ENCODE data around the gene PXYLP1.

DNA sequence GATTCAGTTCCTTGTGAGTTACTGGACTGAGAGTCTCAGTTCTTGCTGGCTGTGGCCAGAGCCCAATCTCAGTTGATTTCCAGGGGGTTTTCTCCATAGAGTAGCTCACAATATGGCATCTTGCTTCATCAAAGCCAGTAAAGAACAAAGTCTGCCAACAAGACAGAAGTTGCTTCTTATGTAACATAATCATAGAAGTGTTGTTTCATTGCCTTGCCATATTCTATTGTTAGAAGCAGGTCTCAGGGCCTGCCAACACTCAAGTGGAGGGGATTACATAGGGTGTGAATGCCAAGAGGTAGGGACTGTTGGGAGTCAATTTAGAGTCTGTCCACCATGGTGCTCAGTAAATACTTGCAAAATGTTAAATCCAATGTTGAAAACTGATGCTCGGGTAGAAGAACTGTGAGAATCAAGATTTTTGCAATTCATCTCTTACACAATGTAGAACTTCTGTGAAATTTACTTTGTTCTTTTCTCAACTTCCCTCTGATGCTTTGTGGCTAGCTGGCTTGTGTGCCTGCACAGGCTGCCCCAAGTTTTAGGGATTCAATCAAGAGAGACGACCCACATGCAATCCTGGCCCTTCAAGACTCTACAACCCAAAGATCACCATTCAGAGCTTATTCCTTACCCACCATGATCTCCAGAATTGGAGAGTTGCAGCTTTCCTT, 13.3 kb upstream of the PXYLP1 start:
- TF ChIP-seq EZH2phosphoT487 (IDR thresholded peaks at IDR 0.05; ENCODE audit: insufficient read depth, low read depth), result no peak
- no peak for TF ChIP-seq EZH2 (IDR thresholded peaks at IDR 0.05; ENCODE audit: insufficient read depth, poor library complexity, severe bottlenecking)

Data from GM23248 (cell line).